Measurements from ENCODE around the gene DUSP15. TPM values are rescaled to one million over a fixed set of nuclear protein-coding genes. Genes with fewer than 3 reads are reported as not detected.

Gene DUSP15
- total RNA-seq, 1 experiment from 2014 or later, result 9.1 TPM

DNA sequence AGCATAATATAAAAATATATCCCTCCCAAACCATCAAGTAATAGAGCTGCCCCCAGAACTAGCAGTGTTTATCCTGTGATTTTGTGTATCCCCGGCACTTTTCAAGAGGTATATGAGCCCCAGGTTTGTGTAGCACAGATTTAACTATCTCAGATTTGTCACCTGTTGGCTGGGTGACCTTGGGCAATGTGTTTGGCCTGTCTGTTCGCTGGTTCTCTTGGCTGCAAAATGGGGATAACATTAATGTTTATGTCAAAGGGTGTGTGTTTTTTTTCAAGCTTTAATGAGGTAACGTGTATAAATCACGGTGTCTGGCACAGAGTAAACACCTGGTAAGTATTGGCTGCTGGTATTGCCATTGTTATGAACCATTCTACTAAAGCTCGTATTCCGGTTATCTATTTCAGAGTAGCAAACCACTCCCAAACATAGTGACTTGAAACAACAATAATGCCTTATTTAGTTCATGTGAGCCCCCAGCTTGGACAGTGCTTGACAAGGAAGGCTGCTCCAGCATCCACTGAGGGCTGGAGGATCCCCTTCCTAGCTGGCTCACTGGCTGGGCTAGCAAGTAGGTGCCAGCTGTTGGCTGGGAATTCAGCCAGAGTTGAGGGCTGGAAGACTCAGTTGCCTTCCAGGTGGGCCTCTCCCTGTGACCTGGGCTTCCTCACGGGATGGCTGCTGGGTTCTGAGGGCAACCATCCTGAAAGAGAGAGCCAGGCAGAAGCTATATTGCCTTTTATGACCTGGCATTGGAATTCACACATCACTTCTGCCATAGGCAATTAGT is 45.4 kb upstream of the DUSP15 start:
- DNase-seq, result peak in 1 of 2 experiments; percentile 30
- no peaks in the 10 kb centered on the region for H3K36me3 Mint-ChIP-seq (ENCODE audit: insufficient read depth, unreplicated experiment)
- H3K4me1 Mint-ChIP-seq (ENCODE audit: low read depth, unreplicated experiment), result peaks cover 18% of the 10 kb centered on the region
- ChIA-PET CTCF (interaction anchor here (0.6 to 1.0 kb wide), 3 partner anchors 17 to 67 kb away, joined by 3 to 5 read pairs (median 3); no protein-coding TSS in a partner anchor), POLR2A (no interaction called here)
- intact Hi-C loops (cut with micrococcal nuclease; ENCODE audit: unreplicated experiment), result no loop called here
- no peaks in the 10 kb centered on the region for H3K27me3 ChIP-seq (replicated peaks; ENCODE audit: control insufficient read depth, insufficient read depth, low read length)
- peaks cover 6% of the 10 kb centered on the region for H3K27me3 Mint-ChIP-seq (ENCODE audit: insufficient read depth, unreplicated experiment)
- BruUV-seq (replicated peaks), result no TSS peak
- H3K4me3 ChIP-seq (ENCODE audit: low read depth, low read length), result no peak overlapping the region
- H3K36me3 ChIP-seq (ENCODE audit: control insufficient read depth, insufficient read depth, low read length), result no peaks in the 10 kb centered on the region
- no peaks in the 10 kb centered on the region for H3K9me3 ChIP-seq
- TF ChIP-seq, protein P1, sequence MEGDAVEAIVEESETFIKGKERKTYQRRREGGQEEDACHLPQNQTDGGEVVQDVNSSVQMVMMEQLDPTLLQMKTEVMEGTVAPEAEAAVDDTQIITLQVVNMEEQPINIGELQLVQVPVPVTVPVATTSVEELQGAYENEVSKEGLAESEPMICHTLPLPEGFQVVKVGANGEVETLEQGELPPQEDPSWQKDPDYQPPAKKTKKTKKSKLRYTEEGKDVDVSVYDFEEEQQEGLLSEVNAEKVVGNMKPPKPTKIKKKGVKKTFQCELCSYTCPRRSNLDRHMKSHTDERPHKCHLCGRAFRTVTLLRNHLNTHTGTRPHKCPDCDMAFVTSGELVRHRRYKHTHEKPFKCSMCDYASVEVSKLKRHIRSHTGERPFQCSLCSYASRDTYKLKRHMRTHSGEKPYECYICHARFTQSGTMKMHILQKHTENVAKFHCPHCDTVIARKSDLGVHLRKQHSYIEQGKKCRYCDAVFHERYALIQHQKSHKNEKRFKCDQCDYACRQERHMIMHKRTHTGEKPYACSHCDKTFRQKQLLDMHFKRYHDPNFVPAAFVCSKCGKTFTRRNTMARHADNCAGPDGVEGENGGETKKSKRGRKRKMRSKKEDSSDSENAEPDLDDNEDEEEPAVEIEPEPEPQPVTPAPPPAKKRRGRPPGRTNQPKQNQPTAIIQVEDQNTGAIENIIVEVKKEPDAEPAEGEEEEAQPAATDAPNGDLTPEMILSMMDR (IDR thresholded peaks at IDR 0.05; ENCODE audit: insufficient read depth in 1 of 2, low read depth in 1 of 2, low read length in 1 of 2, severe bottlenecking in 1 of 2, unreplicated experiment in 1 of 2), result no peak
- H3K9me3 Mint-ChIP-seq (ENCODE audit: unreplicated experiment), result no peaks in the 10 kb centered on the region
- H3K27ac Mint-ChIP-seq (ENCODE audit: unreplicated experiment), result no peak overlapping the region
- no peak overlapping the region for H3K4me3 Mint-ChIP-seq (ENCODE audit: unreplicated experiment)
- peaks cover 5% of the 10 kb centered on the region; the same call in 1 of the 2 replicates for H3K4me1 ChIP-seq

DNA sequence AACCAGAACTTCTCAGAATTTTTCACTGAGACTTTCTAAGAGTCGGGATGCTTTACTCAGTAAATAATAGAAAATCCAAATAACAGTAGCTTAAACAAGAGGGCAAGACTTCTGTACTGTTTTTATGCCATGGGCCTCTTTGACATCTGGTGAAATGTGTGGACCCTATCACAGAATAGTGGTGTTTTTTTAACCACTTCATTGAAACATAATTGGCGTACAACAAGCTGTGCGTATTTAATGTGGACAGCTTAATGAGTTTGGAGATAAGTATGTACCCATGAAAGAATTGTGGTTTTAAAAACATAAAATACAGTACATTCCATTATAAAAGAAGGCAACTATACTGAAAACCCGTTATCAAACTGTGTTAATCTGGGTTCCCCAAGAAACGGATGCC is 43.8 kb upstream of the DUSP15 start:
- no TSS peak for BruUV-seq (replicated peaks)

DNA sequence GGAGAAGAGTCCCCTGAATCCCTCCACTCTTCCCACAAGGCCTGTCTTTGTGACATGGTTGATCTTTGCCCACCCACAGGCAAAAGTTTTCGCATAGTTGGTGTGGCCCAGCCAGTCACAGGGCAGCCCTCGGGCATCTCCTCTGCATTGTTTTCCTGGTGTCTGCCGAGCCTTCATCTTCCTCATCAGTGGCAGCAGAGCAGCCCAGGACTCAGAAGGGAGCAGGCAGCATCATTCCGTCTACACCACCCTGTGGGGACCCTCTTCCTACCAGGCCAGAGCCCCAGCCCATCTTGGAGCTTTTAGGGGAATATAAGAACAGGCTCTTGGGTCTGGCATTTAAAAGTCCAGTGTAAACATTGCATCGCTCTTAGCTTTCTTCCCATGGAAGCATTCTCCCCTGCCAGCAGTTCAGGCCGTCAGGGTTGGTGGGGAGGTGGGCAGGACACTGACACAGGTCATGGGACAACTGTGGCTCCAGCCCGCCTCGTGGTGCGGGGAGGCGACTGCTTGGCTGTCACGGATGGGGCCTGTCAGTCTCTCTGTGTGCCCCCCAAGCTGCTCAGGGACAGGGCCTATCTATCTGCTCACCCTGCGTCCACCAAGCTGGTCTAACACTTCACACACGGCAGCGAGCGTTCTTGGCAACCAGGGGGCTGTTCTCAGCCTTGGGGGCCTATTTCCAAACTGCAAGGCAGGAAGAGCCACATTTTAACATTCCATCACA is 43.3 kb upstream of the DUSP15 start:
- Mint-ChIP-seq H3K4me3 (ENCODE audit: unreplicated experiment) (no peak overlapping the region), H3K9me3 (ENCODE audit: unreplicated experiment) (no peaks in the 10 kb centered on the region), H3K27ac (ENCODE audit: unreplicated experiment) (no peak overlapping the region), H3K36me3 (ENCODE audit: insufficient read depth, unreplicated experiment) (no peaks in the 10 kb centered on the region), H3K4me1 (ENCODE audit: low read depth, unreplicated experiment) (peaks cover 15% of the 10 kb centered on the region), H3K27me3 (ENCODE audit: insufficient read depth, unreplicated experiment) (peaks cover 8% of the 10 kb centered on the region)
- no TSS peak for BruUV-seq (replicated peaks)
- POLR2A ChIA-PET, result no interaction called here
- peaks cover 3% of the 10 kb centered on the region; the same call in 1 of the 2 replicates for H3K4me1 ChIP-seq
- DNase-seq, result peak in 1 of 2 experiments; percentile 35
- no peak overlapping the region for H3K4me3 ChIP-seq (ENCODE audit: low read depth, low read length)
- H3K36me3 ChIP-seq (ENCODE audit: control insufficient read depth, insufficient read depth, low read length), result no peaks in the 10 kb centered on the region
- intact Hi-C loops (cut with micrococcal nuclease; ENCODE audit: unreplicated experiment), result no loop called here
- TF ChIP-seq, protein P1 (IDR thresholded peaks at IDR 0.05; ENCODE audit: insufficient read depth in 1 of 2, low read depth in 1 of 2, low read length in 1 of 2, severe bottlenecking in 1 of 2, unreplicated experiment in 1 of 2), result no peak
- H3K9me3 ChIP-seq, result no peaks in the 10 kb centered on the region
- CTCF ChIA-PET, result interaction anchor here (1.0 to 1.3 kb wide), 2 partner anchors 39 to 104 kb away, joined by 3 to 6 read pairs; partner anchors contain the start of gene PDRG1
- H3K27me3 ChIP-seq (replicated peaks; ENCODE audit: control insufficient read depth, insufficient read depth, low read length), result no peaks in the 10 kb centered on the region

More for the DNA sequence above, 43.8 kb upstream of the DUSP15 start:
- H3K4me3 Mint-ChIP-seq (ENCODE audit: unreplicated experiment), result no peak overlapping the region
- no peak for DNase-seq
- H3K9me3 Mint-ChIP-seq (ENCODE audit: unreplicated experiment), result no peaks in the 10 kb centered on the region
- H3K27me3 ChIP-seq (replicated peaks; ENCODE audit: control insufficient read depth, insufficient read depth, low read length), result no peaks in the 10 kb centered on the region
- no peaks in the 10 kb centered on the region for H3K36me3 Mint-ChIP-seq (ENCODE audit: insufficient read depth, unreplicated experiment)
- no peaks in the 10 kb centered on the region for H3K36me3 ChIP-seq (ENCODE audit: control insufficient read depth, insufficient read depth, low read length)
- H3K4me1 Mint-ChIP-seq (ENCODE audit: low read depth, unreplicated experiment), result peaks cover 18% of the 10 kb centered on the region
- TF ChIP-seq, protein P1 (IDR thresholded peaks at IDR 0.05; ENCODE audit: insufficient read depth in 1 of 2, low read depth in 1 of 2, low read length in 1 of 2, severe bottlenecking in 1 of 2, unreplicated experiment in 1 of 2), result no peak
- intact Hi-C loops (cut with micrococcal nuclease; ENCODE audit: unreplicated experiment), result no loop called here
- ChIA-PET CTCF (interaction anchor here (1.0 to 1.3 kb wide), 2 partner anchors 38 to 104 kb away, joined by 3 to 6 read pairs; partner anchors contain the start of gene PDRG1), POLR2A (no interaction called here)
- H3K4me3 ChIP-seq (ENCODE audit: low read depth, low read length), result no peak overlapping the region
- peaks cover 6% of the 10 kb centered on the region for H3K27me3 Mint-ChIP-seq (ENCODE audit: insufficient read depth, unreplicated experiment)
- H3K9me3 ChIP-seq, result no peaks in the 10 kb centered on the region
- H3K27ac Mint-ChIP-seq (ENCODE audit: unreplicated experiment), result no peak overlapping the region
- H3K4me1 ChIP-seq, result peaks cover 5% of the 10 kb centered on the region; the same call in 1 of the 2 replicates

Data from Caco-2 (cell line).